ENCODE data around the gene HGS. TPM values are rescaled to one million over a fixed set of nuclear protein-coding genes. Genes with fewer than 3 reads are reported as not detected.

The HGS gene
- polyA plus RNA-seq, 3 donors = 19.3 to 200 (median 28.0) TPM

DNA sequence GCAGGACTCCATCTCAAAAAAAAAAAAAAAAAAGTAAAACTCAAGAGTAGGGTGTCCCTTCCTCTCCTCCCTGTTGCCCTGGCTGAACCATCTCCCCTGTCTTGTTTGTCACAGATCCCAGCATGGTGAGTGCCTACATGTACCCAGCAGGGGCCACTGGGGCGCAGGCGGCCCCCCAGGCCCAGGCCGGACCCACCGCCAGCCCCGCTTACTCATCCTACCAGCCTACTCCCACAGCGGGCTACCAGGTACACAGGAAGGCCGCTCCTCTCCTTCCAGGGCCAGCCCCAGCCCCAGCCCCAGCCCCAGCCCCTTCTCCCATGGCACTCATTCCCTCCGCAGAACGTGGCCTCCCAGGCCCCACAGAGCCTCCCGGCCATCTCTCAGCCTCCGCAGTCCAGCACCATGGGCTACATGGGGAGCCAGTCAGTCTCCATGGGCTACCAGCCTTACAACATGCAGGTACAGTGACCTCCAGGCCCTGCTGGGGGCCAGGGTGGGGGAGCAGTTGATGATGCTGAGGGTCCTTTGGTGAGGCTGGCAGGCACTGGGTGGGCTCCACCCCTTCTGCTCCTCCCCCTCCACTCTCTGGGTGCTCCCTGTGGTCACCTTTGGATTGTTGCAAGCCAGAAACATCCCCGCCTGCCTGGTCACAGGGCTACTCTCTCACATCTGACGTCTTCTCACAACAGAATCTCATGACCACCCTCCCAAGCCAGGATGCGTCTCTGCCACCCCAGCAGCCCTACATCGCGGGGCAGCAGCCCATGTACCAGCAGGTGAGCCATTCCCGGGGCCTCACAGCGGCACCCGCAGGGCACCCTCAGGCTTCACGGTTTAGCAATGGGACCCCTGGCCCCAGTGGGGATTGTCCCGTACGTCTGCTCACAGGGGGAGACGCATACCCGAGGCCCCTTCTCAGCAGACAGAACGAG is 16.8 kb downstream of the HGS start:
- TF ChIP-seq, protein P1, sequence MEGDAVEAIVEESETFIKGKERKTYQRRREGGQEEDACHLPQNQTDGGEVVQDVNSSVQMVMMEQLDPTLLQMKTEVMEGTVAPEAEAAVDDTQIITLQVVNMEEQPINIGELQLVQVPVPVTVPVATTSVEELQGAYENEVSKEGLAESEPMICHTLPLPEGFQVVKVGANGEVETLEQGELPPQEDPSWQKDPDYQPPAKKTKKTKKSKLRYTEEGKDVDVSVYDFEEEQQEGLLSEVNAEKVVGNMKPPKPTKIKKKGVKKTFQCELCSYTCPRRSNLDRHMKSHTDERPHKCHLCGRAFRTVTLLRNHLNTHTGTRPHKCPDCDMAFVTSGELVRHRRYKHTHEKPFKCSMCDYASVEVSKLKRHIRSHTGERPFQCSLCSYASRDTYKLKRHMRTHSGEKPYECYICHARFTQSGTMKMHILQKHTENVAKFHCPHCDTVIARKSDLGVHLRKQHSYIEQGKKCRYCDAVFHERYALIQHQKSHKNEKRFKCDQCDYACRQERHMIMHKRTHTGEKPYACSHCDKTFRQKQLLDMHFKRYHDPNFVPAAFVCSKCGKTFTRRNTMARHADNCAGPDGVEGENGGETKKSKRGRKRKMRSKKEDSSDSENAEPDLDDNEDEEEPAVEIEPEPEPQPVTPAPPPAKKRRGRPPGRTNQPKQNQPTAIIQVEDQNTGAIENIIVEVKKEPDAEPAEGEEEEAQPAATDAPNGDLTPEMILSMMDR (IDR thresholded peaks at IDR 0.05) = no peak
- Histone ChIP-seq H3K4me2 (replicated peaks; ENCODE audit: extremely low read depth, low read length, poor library complexity, severe bottlenecking) (no peak overlapping the region), H3K27me3 (ENCODE audit: control insufficient read depth in 2 of 2, insufficient read depth in 2 of 2, low read length in 2 of 2) (no peaks in the 10 kb centered on the region), H3K9me3 (replicated peaks in 1 of 2; ENCODE audit: control insufficient read depth in 1 of 2, insufficient read depth in 1 of 2, low read length in 2 of 2) (no peaks in the 10 kb centered on the region), H3K4me1 (ENCODE audit: control insufficient read depth in 1 of 2, insufficient read depth in 2 of 2, low read length in 2 of 2) (peaks cover 22 to 32% of the 10 kb centered on the region in 2 donors), H2AFZ (ENCODE audit: insufficient read depth, low read depth, low read length, poor library complexity, severe bottlenecking) (no peak overlapping the region), H3K4me3 (replicated peaks in 1 of 3; ENCODE audit: low read depth in 2 of 3, low read length in 3 of 3) (no peak overlapping the region), H3K36me3 (replicated peaks in 1 of 2; ENCODE audit: control insufficient read depth in 1 of 2, insufficient read depth in 2 of 2, low read length in 2 of 2) (peaks cover 52 to 65% of the 10 kb centered on the region in 2 donors), H3K79me2 (ENCODE audit: insufficient read depth, low read length) (peaks cover 75% of the 10 kb centered on the region), H3K9ac (ENCODE audit: insufficient read depth, low read length, poor library complexity, severe bottlenecking) (no peak overlapping the region), H3K27ac (ENCODE audit: low read depth in 1 of 2, low read length in 2 of 2) (peak overlapping the region in 1 of 2 donors; percentile 97), H4K20me1 (ENCODE audit: insufficient read depth, low read length) (peaks cover 65% of the 10 kb centered on the region)
- WGBS (ENCODE audit: insufficient coverage) = 92% methylated on average over 24 of the region's 25 CpGs
- peaks cover 0 to 2% (median 0%) of the 10 kb centered on the region in 7 donors for H3K9me3 Mint-ChIP-seq
- DNase-seq = no peak
- H3K4me1 Mint-ChIP-seq = peaks cover 29% of the 10 kb centered on the region
- H3K27ac Mint-ChIP-seq = peak overlapping the region in 5 of 7 donors; percentile 19 to 79 (median 48)
- H3K27me3 Mint-ChIP-seq (ENCODE audit: low read depth in 3 of 3) = peaks cover 0 to 5% (median 1%) of the 10 kb centered on the region in 3 donors
- H3K4me3 Mint-ChIP-seq = no peak overlapping the region
- intact Hi-C loops (cut with micrococcal nuclease) = loop anchor here in 1 of 2 donors (5.0 kb wide), 1 partner anchor 33 kb away; the partner anchor contains the start of genes CCDC137 and OXLD1
- H3K36me3 Mint-ChIP-seq = peaks cover 49 to 73% of the 10 kb centered on the region in 2 donors

DNA sequence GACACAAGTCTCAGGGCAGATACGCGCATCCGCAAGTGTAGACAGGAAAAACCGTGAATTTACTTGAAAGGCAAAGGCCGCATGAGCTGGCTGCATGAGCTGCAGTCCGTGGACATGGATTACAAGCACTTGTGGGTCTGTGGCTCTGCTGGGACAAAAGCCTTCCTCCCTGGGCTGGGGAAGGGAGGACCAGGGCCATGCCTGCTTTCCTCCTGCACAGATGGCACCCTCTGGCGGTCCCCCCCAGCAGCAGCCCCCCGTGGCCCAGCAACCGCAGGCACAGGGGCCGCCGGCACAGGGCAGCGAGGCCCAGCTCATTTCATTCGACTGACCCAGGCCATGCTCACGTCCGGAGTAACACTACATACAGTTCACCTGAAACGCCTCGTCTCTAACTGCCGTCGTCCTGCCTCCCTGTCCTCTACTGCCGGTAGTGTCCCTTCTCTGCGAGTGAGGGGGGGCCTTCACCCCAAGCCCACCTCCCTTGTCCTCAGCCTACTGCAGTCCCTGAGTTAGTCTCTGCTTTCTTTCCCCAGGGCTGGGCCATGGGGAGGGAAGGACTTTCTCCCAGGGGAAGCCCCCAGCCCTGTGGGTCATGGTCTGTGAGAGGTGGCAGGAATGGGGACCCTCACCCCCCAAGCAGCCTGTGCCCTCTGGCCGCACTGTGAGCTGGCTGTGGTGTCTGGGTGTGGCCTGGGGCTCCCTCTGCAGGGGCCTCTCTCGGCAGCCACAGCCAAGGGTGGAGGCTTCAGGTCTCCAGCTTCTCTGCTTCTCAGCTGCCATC is 17.7 kb downstream of the HGS start:
- Histone ChIP-seq H3K4me1 (ENCODE audit: control insufficient read depth in 1 of 2, insufficient read depth in 2 of 2, low read length in 2 of 2) (peaks cover 22 to 32% of the 10 kb centered on the region in 2 donors), H3K9ac (ENCODE audit: insufficient read depth, low read length, poor library complexity, severe bottlenecking) (peak overlapping the region; percentile 97), H3K4me2 (replicated peaks; ENCODE audit: extremely low read depth, low read length, poor library complexity, severe bottlenecking) (peak overlapping the region; percentile 86), H3K79me2 (ENCODE audit: insufficient read depth, low read length) (peaks cover 76% of the 10 kb centered on the region), H4K20me1 (ENCODE audit: insufficient read depth, low read length) (peaks cover 56% of the 10 kb centered on the region), H3K9me3 (replicated peaks in 1 of 2; ENCODE audit: control insufficient read depth in 1 of 2, insufficient read depth in 1 of 2, low read length in 2 of 2) (no peaks in the 10 kb centered on the region), H3K4me3 (replicated peaks in 1 of 3; ENCODE audit: low read depth in 2 of 3, low read length in 3 of 3) (peak overlapping the region in 1 of 3 experiments; percentile 89), H3K27me3 (ENCODE audit: control insufficient read depth in 2 of 2, insufficient read depth in 2 of 2, low read length in 2 of 2) (no peaks in the 10 kb centered on the region), H2AFZ (ENCODE audit: insufficient read depth, low read depth, low read length, poor library complexity, severe bottlenecking) (no peak overlapping the region), H3K27ac (ENCODE audit: low read depth in 1 of 2, low read length in 2 of 2) (peak overlapping the region; percentile 86 to 97), H3K36me3 (replicated peaks in 1 of 2; ENCODE audit: control insufficient read depth in 1 of 2, insufficient read depth in 2 of 2, low read length in 2 of 2) (peaks cover 49 to 65% of the 10 kb centered on the region in 2 donors)
- DNase-seq = no peak
- TF ChIP-seq, protein P1 (IDR thresholded peaks at IDR 0.05) = no peak
- intact Hi-C loops (cut with micrococcal nuclease) = loop anchor here in 1 of 2 donors (2.0 to 5.0 kb wide), 2 partner anchors 19 to 34 kb away; partner anchors contain the start of genes ARL16, CCDC137 and OXLD1
- peaks cover 0 to 2% (median 0%) of the 10 kb centered on the region in 7 donors for H3K9me3 Mint-ChIP-seq
- peaks cover 29% of the 10 kb centered on the region for H3K4me1 Mint-ChIP-seq
- peak overlapping the region in 1 of 2 donors; percentile 96 for H3K4me3 Mint-ChIP-seq
- 83% methylated on average over 16 of the region's 23 CpGs for WGBS (ENCODE audit: insufficient coverage)
- H3K36me3 Mint-ChIP-seq = peaks cover 50 to 73% of the 10 kb centered on the region in 2 donors
- H3K27me3 Mint-ChIP-seq (ENCODE audit: low read depth in 3 of 3) = peaks cover 0 to 5% (median 1%) of the 10 kb centered on the region in 3 donors
- peak overlapping the region in 6 of 7 donors; percentile 81 to 97 (median 94) for H3K27ac Mint-ChIP-seq
